IPS-NIHi7 (cell line): ENCODE data around the gene AKR1C2.
"Not testable (repeated sequence)": the region's sequence is repeated elsewhere in the genome, so short reads cannot be mapped to it uniquely, and the experiment has no call there.

Experiments
- DNase-seq: peaks from one replicate; pipeline ENCODE4 v3.0.0; 2012; ENCODE audit warnings: mixed read lengths; ENCODE audit errors: extremely low spot score

The AKR1C2 gene

DNA sequence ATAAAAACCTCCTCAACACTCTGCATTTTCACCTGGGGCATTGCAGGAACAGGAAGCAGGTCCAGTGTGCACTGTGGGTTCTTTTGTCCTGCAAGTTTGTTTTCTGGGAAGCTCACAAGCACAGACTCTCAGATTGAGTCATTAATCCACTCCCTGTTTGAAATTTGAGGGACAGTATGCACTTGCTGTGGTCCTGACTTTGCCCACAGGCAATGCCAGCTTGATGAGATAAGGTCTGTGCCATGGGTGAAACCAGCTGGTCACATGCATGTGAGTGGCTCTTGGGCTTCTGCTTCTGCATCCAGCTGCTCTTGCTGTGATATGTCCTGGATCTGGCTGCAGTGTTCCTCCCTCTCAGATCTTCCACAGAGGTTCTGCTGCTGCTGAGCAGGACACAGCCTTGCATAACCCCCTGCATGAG lies 21.8 kb upstream of the AKR1C2 start:
- not testable (repeated sequence) for DNase-seq

DNA sequence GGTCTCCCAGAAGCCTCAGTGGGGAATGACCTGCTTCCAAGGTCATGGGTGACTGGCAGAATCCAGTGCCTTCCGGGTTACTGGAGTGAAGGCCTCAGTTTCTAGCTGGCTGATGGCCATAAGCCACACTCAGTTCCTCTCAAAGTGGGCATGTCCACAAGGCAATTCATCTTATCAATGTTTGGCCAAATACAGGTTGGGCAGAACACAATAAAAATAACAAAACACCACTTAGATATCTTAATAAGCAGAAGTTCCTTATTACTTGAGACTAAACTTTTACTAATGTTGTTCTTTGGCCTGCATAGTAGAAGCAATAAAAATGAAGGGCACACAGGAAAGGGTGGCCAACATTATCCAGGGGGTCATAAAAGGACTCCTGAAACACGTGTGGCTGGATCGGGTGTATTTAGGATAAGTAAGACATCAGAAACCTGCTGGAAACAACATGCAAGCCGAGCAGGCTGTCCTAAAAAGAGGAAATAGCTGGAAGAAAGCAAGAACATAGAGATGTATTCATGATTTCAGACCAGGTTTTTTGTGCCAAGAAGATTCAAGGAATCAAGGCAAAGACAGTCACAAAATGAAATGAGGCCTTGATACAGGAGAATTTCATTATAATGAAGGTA lies 19.6 kb upstream of the AKR1C2 start:
- DNase-seq: no peak

DNA sequence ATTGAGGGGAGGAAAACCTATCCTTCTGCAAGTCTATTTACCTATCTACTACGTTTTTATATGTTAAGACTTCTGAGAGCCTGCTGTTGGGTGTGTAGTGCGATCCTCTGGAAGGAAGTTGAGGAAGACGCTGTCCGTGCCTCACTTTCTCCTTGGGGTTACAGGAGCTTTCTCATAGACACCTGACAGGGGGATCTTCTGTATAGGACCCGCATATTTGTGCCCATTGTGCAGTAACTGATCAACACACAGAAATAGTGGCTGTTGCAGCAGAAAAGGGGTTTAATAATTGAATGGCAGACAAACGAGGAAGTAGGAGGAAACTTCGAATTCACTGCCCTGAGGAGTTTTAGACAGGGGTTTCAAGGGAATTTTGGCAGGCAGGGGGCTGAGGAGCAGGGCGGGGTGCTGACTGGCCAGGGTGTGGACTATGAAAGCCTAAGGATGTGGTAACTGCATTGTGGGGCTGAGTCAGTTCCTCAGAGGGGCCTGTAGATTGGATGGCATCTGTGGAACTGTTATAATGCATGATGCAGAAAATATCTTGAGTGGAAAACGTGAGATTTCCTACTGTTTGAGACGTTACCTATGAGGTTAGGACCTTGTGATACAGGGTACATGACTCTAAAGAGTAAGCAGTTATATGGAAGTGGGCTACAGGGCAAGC lies 18.1 kb upstream of the AKR1C2 start:
- DNase-seq: not testable (repeated sequence)

DNA sequence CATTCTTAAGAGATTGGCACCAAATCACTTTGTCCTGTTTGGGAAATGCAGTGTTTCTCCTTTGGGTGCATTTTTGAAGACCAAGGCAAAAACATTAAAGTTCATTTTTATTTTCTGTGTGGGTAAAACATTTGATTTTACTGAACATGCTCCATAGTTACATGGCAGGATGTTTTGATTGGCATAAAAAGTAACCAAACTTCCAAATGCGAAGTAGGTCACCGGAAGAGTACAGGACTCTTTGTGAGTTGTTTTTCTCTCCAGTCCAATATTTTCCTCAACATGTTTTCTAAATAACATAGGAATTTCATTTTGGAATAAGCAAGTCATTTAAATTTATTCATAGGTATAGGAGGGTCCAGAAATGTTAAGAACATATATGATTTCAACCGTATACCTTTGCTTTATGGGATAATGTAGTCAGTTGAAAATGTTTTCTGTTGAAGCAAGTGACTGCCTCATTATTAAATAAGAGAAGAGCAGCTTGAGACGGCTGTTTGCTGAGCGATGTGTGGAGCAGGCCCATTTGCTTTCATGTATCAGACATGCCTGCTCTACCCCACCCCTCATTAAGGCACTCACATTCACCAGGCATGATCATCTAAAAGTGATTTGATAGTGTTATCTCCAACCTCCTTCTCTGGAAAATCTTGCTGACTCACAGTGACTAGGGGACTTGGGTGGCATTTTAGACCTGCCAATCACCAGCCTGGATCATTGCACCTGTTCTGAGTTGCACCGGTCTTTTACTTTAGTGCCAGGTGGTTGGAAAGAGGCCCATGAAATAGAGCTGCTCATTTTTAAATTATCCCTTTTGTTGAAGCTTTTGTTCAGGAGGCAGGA lies 16.3 kb upstream of the AKR1C2 start:
- DNase-seq: not testable (repeated sequence)

DNA sequence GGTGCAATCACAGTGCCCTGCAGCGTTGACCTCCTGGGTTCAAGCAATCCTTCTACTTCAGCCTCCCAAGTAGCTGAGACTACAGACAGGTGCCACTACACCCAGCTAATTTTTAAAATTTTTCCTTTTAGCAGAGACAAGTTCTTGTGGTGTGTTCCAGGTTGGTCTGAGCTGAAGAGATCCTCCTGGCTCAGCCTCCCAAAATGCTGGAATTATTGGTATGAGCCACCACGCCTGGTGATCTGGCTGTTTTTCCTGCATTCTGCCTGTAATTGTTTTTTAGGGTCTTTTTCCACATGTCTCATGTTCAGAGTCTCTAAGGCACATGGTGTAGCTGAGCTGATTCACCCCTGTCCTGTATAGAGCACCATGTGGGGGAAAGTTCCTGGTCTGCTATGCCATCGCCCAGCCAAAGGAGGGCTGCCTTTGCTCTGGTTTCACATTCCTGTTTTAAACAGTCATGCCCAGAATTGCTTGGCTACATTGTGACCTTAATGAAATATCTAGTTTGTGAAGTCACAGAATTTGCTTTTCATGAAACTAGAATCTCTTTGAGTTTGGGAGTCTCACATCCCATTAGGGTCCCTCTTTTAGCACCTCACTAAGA lies 15.1 kb upstream of the AKR1C2 start:
- not testable (repeated sequence) for DNase-seq

DNA sequence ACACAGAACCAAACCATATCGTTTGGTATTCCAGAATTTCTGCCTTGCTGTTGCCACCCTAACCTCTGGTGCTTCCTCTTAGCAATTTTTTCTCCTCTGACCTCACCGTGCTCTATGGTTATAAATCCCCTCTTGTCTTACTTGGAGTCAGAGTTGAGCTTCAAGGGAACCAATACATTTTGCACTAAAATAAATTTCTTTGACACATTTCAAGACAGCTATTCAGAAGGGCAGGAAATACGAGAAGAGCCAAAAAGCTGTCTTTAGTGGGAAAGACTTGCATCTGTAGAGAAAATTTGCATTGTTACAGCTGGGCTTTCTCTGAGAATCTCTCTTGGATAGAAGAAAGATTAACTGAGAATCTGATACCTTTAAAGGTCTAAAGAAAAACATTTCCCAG lies 14.5 kb upstream of the AKR1C2 start:
- DNase-seq: no peak

DNA sequence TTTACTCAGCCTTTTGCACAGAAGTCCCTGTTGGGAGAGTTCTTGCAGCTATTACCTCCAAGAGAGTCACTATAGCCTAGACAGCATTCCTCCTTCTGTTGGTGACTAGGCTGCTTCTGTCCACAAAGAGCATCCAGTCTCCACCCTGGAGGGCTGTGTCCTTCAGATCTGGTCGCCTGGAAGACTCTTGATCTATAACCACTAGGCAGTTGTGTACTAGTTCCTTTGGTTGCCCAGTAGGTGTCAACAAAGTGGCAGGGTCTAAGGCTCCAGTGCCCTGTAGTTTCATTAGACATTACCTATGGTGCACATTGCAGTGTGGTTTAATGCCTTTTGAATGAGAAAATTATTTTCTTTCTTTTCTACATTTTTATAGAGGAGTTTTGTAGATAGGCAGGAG lies 11.3 kb upstream of the AKR1C2 start:
- no peak for DNase-seq

DNA sequence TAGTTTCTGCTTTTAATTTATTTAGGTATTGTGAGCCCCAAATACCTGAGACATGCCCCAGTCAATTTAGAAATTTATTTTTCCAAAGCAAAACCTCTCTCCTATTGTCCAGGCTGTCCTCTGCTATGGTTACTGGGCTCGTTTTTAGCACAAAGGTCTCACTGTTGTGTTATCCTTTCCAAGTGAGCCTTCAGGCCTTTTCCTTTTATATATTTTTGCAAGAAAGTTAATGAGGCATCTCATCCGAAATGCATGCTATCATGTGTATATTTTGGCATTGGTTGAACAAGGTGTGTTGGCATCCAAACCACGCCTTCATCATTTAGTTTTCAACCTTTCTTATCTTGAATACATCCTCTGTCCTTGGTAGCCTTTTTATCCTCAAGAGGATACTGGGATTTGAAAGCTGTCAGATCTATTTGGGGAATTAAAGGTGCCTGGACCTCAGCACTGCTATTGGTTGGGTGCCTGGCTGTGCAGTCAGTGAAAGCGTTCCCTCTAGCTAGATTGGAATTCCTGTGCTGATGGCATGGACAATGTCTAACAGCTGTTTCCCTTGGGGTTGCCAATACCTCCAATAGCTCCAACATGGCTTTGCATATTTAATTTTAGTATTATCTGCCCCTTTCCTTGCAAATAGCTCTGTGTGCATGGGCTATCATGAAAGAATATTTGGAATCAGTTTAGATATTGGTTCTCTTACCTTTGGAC lies 10.7 kb upstream of the AKR1C2 start:
- DNase-seq: not testable (repeated sequence)

DNA sequence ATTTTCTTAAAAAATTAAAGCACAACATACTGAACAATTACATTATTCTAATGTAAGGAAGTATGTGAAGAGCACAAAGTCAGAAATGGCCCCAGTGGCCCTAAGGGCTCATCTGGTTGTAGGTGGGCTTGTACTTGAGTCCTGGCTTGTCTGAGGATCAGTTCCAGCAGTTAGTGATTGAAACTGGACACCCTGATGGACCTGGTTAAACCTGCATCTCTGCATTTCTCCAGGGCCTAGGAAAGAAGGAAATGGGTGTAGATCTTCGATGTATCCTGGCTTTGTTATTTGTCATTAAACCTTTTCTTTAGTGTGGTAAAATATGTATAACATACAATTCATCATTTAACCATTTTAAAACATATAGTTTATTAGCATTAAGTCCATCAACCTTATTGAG lies 9.7 kb upstream of the AKR1C2 start:
- no peak for DNase-seq

DNA sequence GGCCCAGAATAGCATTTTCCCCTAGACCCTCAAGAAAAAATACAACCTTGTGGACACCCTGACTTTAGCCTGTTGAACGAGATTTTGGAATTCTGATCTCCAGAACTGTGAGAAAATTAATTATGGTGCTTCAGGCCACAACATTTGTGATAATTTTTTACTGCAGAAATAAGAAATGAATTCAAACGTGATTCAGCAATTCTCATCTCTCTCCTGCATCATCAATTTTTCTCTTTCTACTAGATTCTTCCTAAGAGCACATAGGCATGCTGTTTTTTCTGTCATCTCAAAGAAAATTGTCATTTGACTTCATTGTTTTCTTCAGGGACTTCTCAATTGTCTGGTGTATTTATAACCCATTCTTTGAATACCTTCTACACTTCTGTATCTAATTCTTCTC lies 8.9 kb upstream of the AKR1C2 start:
- no peak for DNase-seq

DNA sequence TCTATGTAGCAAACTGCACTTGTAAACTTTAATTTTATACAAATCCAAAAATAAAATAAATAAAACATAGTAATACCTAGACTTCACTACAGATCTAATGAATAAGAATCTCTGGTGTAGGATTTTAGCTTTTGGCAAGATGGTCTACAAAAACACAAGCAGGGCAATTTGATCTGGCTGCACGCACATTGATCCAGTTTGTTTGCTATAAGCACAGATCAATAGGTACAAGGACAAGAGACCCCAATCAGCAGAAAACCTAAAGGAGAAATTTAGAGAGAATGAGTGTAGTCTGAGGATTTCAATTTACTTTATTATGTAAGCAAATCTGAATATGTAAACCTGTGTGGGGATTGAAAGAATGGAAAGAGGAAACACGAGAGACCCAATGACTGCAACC lies 7.7 kb upstream of the AKR1C2 start:
- not testable (repeated sequence) for DNase-seq

DNA sequence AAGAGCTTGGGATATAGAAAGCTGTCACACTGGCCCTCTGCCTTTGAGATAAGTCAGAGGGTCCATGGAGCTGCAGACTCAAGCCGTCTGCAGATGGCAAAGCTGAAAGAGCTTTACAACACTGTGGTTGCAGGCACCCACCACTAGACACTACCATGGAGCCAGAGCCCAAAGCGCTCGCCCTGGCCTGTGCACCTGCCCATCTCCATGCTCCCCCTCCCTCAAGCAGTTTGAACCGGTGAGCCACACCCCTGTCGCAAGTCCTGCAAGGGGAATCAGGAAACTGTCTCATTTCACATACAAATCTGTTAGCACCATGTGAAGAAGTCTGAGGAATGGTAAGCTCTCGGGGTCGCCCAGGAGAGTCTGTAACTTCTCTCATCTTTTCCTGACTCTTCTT lies 6.4 kb upstream of the AKR1C2 start:
- not testable (repeated sequence) for DNase-seq

DNA sequence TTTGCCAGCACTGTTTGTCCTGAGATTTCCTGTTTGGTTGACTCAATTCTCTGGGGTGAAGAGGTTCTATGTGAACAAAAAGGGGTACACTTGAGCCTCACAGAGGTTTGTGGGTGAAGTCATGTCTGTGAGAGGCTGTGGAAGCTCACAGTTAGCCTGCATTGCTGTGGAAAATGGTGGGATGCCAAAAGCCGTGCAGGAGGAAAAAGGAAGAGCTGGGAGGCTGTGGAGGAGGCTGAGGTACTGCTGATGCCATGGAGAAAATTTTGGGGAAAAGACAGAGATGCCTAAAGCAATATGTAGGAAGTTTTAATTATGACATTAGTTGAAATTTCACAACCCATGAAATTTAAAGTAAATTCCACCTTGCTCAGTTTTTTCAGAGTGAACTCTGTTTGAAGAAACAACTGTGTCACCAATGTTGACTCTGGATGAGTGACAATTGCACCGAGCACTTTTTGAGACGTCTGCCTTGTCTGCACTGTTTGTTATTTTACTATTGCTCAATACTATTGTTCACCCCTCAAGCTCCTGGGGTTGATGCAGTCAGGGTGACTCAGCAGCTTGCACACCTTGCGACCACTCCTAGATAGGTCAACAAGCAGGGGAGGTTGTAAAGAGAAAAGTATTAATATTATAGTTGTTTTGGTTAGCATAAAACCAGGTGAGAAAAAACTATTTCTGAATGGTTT lies 5.3 kb upstream of the AKR1C2 start:
- not testable (repeated sequence) for DNase-seq

DNA sequence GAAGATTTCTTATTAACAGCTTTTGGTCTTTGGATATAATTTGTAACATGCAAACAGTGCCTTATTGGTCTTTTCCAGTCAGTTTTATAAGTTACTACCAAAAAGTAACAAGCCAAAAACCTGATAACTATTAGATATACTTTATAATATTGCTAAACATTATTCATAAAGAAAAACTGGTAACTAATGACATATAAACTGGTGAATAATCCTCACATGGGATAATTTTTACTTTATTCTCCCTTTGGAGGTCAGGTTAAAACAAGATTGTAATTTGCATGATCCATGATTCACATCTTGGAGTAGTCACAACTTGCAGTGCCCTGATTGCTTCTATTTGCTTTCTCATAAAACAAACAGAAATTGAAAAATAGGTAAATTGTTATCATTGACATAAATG lies 844 bp upstream of the AKR1C2 start:
- DNase-seq: not testable (repeated sequence)

DNA sequence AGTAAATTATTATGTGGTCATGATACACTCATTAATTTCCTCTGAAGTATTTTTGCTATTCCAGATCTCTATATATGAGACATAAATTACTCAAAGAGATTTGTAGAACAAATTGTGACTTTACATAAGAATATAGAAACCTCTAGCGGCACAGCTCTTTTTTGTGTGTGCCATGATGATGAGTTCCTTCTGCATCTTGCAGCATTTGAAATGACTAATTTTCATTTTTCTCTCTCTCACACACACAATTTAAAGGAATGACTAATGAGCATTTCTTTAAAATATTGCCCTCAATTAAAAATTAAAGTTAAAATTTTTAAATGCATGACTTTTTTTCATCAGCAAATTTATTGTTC lies 351 bp upstream of the AKR1C2 start:
- DNase-seq: not testable (repeated sequence)

DNA sequence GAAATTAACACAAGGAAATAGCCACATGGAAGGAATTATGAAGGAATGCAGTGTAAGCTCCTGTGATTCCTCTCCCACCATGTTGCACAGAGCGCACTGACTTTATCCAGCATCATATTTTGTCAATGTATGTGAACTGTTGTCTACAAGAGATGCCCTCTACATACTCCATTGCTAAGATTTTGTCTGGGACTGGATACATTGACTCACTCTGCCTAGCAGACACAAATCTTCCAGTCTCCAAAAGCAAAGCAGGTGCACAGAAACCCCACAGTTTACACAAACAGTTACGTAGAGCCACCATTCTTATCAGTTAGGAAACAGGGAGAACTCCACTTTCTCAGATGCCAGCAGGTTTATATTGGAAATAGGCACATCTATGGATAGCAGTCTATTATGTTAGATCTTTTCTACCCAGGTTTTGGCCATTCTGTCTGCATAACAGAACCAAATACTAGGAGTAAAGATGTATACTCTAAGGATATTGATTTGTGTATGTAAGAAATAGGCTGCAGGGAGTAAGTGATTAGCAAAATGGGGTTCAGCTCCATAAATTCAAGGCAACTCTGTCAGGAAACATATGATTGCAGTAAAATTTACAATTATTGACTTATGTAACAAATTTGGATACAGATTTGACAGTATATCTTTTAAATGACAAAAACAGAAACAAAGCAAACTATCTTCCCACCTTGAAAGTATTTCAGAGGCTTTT lies 1.5 kb downstream of the AKR1C2 start:
- DNase-seq: no peak

DNA sequence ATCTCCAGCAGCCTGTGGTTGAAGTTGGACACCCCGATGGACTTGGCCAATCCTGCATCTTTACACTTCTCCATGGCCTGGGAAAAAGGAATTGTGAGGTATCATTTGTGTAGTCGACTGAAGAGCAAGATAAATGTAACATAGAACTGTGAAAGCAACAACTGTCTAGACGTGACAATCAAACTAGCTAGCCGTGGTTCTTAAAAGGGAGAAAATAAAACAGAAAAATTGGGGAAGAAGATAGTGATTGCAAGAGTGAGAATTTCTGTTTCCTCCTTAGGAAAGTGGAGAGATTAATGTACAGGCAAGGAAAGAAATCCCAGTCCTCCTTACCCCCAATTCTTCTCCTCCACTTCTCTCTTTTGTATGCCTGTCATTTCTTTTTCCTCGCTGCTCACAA lies 5.0 kb downstream of the AKR1C2 start:
- DNase-seq: no peak

DNA sequence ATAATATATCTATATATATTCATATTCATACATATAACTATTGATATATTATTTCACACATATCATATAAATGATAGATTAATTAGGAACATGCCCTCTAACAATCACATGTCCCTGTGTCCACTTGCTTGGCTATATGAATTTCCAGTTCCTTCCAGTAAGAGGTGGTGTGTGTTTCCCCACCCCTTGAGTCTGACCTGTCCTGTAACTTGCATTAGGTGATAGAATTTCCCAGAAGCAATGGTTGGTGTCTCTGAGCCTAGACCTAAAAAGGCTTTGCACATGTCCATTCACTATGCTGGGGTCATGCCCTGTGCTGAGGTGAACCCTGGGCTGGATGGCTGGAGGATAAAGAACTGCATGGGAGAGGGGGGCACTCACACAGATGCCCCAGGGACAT lies 9.4 kb downstream of the AKR1C2 start:
- not testable (repeated sequence) for DNase-seq

DNA sequence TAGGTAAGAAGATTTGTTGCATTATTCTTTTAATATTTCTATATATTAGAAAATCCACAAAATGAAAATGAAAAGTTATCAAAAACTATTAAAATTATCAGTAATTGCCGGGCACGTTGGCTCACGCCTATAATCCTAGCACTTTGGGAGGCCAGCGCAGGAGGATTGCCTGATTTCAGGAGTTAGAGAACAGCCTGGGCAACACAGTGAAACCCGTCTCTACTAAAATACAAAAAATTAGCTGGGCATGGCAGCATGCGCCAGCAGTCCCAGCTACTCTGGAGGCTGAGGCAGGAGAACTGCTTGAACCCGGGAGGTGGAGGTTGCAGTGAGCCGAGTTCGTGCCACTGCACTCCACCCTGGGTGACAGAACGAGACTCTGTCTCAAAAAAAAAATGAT lies 11.1 kb downstream of the AKR1C2 start:
- not testable (repeated sequence) for DNase-seq

DNA sequence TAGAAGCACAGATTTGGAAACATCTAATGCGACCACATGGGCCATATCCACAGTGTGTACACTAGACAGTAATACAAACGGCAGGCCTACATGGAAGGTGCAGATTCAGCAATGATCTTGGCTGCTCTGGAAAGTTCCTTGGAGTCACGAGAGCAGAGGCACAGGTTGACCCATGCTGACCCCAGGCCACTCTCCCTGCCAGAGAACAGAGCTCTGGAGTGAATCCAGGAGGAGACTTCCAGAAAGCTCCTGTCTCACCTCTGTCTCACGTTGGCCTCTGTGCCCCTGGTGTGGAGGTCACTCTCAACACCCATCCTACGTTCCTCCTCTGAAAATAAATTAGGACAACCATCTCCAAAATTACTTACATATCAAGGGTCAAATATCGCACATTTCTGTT lies 12.2 kb downstream of the AKR1C2 start:
- not testable (repeated sequence) for DNase-seq
